ENCODE data around the gene MXD4.

DNA sequence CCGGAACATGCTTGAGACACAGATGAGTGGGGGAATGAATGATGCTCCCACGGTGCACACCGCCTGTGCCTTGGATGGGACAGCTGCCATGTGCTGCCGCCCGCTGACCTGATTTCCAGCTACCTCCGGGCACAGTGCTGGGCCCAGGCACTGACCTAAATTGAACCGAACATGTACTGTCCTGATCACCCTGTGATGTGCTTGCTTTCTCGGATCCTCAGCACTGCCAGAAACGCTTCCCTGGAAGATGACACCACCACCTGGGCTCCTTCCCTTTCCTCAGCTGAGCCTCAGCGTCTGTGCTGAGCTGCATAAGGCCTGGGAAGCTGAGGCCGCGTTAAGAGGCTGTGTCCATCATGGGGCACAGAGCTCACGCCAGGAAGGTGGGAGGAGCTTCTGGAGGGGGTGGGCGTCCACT, 39.3 kb upstream of the MXD4 start:
- TF ChIP-seq, protein P1, sequence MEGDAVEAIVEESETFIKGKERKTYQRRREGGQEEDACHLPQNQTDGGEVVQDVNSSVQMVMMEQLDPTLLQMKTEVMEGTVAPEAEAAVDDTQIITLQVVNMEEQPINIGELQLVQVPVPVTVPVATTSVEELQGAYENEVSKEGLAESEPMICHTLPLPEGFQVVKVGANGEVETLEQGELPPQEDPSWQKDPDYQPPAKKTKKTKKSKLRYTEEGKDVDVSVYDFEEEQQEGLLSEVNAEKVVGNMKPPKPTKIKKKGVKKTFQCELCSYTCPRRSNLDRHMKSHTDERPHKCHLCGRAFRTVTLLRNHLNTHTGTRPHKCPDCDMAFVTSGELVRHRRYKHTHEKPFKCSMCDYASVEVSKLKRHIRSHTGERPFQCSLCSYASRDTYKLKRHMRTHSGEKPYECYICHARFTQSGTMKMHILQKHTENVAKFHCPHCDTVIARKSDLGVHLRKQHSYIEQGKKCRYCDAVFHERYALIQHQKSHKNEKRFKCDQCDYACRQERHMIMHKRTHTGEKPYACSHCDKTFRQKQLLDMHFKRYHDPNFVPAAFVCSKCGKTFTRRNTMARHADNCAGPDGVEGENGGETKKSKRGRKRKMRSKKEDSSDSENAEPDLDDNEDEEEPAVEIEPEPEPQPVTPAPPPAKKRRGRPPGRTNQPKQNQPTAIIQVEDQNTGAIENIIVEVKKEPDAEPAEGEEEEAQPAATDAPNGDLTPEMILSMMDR (IDR thresholded peaks at IDR 0.05; ENCODE audit: insufficient read depth, low read depth, low read length) = no peak
- TF ChIP-seq EZH2 (IDR thresholded peaks at IDR 0.05; ENCODE audit: insufficient read depth, low read length) = no peak

All from astrocyte (in vitro differentiated cells and primary cell).